Activated CD4-positive, alpha-beta T cell treated with anti-CD3 and anti-CD28 coated beads for 36 hours (primary cell): ENCODE data around the gene DNM3. TPM values are rescaled to one million over a fixed set of nuclear protein-coding genes. Genes with fewer than 3 reads are reported as not detected.
A peak's percentile ranks its signal among the peaks of the same experiment; 100 is the strongest.

Experiments used
- ATAC-seq: fragments of 200-7000 bp; cut with Tn5 transposase; one replicate; pipeline ENCODE4 v1.10.0; 2021; ENCODE audit warnings: mild to moderate bottlenecking, moderate library complexity
- CTCF ChIA-PET: fragments of 350-600 bp; sonication (Branson Sonifier 250); formaldehyde crosslinking; loops from one replicate; lab custom pipeline; 2021; ENCODE audit warnings: antibody characterized with exemption; lab: Charles Lee
- POLR2A ChIA-PET: fragments of 350-600 bp; sonication (Branson Sonifier 250); formaldehyde crosslinking; loops from one replicate; lab custom pipeline; 2021; ENCODE audit warnings: antibody characterized with exemption, inconsistent platforms; lab: Charles Lee
- DNase-seq: peaks from one replicate; pipeline ENCODE4 v3.0.0-alpha.2; 2020
- H3K27ac Mint-ChIP-seq: one replicate; pipeline ENCODE4 v1.8.0; 2021; ENCODE audit warnings: mixed read lengths
- H3K27me3 Mint-ChIP-seq: one replicate; pipeline ENCODE4 v1.8.0; 2021; ENCODE audit warnings: mixed read lengths
- H3K36me3 Mint-ChIP-seq: one replicate; pipeline ENCODE4 v1.8.0; 2021; ENCODE audit warnings: low read depth, mixed read lengths
- H3K4me1 Mint-ChIP-seq: one replicate; pipeline ENCODE4 v1.8.0; 2021; ENCODE audit warnings: mixed read lengths
- H3K4me3 Mint-ChIP-seq: one replicate; pipeline ENCODE4 v1.8.0; 2021; ENCODE audit warnings: mild to moderate bottlenecking, moderate library complexity, mixed read lengths
- H3K9me3 Mint-ChIP-seq: one replicate; pipeline ENCODE4 v1.8.0; 2021; ENCODE audit warnings: low read depth, mixed read lengths
- intact Hi-C, 2 experiments: fragments of 100-400 bp; cut with DNase I in 1 of 2; cut with micrococcal nuclease in 1 of 2; formaldehyde crosslinking; loops; one replicate each; pipeline versions ENCODE4 v1.14.2 to v1.15.1; 2022 to 2024; cut with DNase I, micrococcal nuclease
- total RNA-seq, 2 experiments: library from RNA; stranded (reverse); gene quantifications; one replicate each; pipeline ENCODE4 v1.2.3, GENCODE V29; 2021

The DNM3 gene
- total RNA-seq, 2 experiments from 2014 or later, result 1.1 to 1.4 TPM

- ChIA-PET POLR2A (no interaction called here), CTCF (no interaction called here)
- Mint-ChIP-seq H3K9me3 (no peaks in the 10 kb centered on the region), H3K27me3 (no peaks in the 10 kb centered on the region), H3K4me3 (no peak overlapping the region), H3K4me1 (peaks cover 18% of the 10 kb centered on the region), H3K27ac (no peak overlapping the region), H3K36me3 (no peaks in the 10 kb centered on the region)
- DNase-seq, result no peak
- ATAC-seq, result no peak
- intact Hi-C loops, result loop anchor here in 1 of 2 experiments (10.0 kb wide), 1 partner anchor 439 kb away; no protein-coding TSS in a partner anchor
Measured at GRCh38 chr1:172275478-172275877, 434.2 kb downstream of the DNM3 start.

GRCh38 chr1:172276120-172276818 is 435.0 kb downstream of the DNM3 start:
- no peaks in the 10 kb centered on the region for H3K9me3 Mint-ChIP-seq
- peaks cover 15% of the 10 kb centered on the region for H3K4me1 Mint-ChIP-seq
- ATAC-seq (no peak), DNase-seq (no peak)
- no peak overlapping the region for H3K4me3 Mint-ChIP-seq
- POLR2A ChIA-PET, result no interaction called here
- no peaks in the 10 kb centered on the region for H3K36me3 Mint-ChIP-seq
- intact Hi-C loops, result loop anchor here in 1 of 2 experiments (10.0 kb wide), 1 partner anchor 439 kb away; no protein-coding TSS in a partner anchor
- CTCF ChIA-PET, result interaction anchor here (1.0 kb wide), 1 partner anchor 11 kb away, joined by 3 read pairs; no protein-coding TSS in a partner anchor
- no peak overlapping the region for H3K27ac Mint-ChIP-seq
- H3K27me3 Mint-ChIP-seq, result no peaks in the 10 kb centered on the region

- H3K4me3 Mint-ChIP-seq, result no peak overlapping the region
- intact Hi-C loops, result loop anchor here in 1 of 2 experiments (10.0 kb wide), 1 partner anchor 438 kb away; no protein-coding TSS in a partner anchor
- H3K27ac Mint-ChIP-seq, result no peak overlapping the region
- peaks cover 15% of the 10 kb centered on the region for H3K4me1 Mint-ChIP-seq
- ATAC-seq (no peak), DNase-seq (no peak)
- CTCF ChIA-PET, result no interaction called here
- H3K27me3 Mint-ChIP-seq, result no peaks in the 10 kb centered on the region
- no peaks in the 10 kb centered on the region for H3K9me3 Mint-ChIP-seq
- H3K36me3 Mint-ChIP-seq, result no peaks in the 10 kb centered on the region
- POLR2A ChIA-PET, result no interaction called here
Measured at GRCh38 chr1:172277275-172277674, 436.0 kb downstream of the DNM3 start.

GRCh38 chr1:172277989-172278388 is 436.7 kb downstream of the DNM3 start:
- Mint-ChIP-seq H3K9me3 (no peaks in the 10 kb centered on the region), H3K27ac (no peak overlapping the region), H3K36me3 (no peaks in the 10 kb centered on the region), H3K4me3 (no peak overlapping the region), H3K27me3 (no peaks in the 10 kb centered on the region), H3K4me1 (peaks cover 15% of the 10 kb centered on the region)
- intact Hi-C loops, result loop anchor here in 1 of 2 experiments (10.0 kb wide), 1 partner anchor 437 kb away; no protein-coding TSS in a partner anchor
- ATAC-seq, result no peak
- ChIA-PET CTCF (interaction anchor here (0.7 kb wide), 1 partner anchor 302 kb away, joined by 3 read pairs; no protein-coding TSS in a partner anchor), POLR2A (no interaction called here)
- no peak for DNase-seq

DNA sequence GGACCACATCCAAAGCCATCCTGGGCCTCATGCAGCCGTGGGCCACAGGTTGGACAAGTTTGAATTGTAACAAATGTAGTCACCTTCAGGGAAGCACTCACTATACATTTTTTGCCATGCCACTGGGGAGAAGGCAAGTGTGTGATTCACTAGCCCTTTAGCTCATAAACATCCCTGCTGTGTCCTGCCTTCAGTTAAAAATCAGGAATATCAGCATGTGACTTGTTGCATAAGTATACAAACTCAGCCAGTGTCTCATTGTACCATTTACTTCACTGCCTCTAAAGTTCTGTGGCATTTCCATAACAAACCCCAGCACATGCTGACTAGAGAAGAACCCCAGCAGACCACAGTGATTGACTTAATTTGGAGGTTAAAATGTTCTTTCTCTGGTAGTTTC is 437.2 kb downstream of the DNM3 start:
- DNase-seq (no peak), ATAC-seq (no peak)
- CTCF ChIA-PET, result interaction anchor here (0.7 kb wide), 1 partner anchor 302 kb away, joined by 3 read pairs; no protein-coding TSS in a partner anchor
- POLR2A ChIA-PET, result no interaction called here
- H3K4me3 Mint-ChIP-seq, result no peak overlapping the region
- H3K27me3 Mint-ChIP-seq, result no peaks in the 10 kb centered on the region
- no peaks in the 10 kb centered on the region for H3K36me3 Mint-ChIP-seq
- peaks cover 13% of the 10 kb centered on the region for H3K4me1 Mint-ChIP-seq
- no peaks in the 10 kb centered on the region for H3K9me3 Mint-ChIP-seq
- H3K27ac Mint-ChIP-seq, result no peak overlapping the region
- intact Hi-C loops, result loop anchor here in 1 of 2 experiments (10.0 kb wide), 1 partner anchor 436 kb away; no protein-coding TSS in a partner anchor

DNA sequence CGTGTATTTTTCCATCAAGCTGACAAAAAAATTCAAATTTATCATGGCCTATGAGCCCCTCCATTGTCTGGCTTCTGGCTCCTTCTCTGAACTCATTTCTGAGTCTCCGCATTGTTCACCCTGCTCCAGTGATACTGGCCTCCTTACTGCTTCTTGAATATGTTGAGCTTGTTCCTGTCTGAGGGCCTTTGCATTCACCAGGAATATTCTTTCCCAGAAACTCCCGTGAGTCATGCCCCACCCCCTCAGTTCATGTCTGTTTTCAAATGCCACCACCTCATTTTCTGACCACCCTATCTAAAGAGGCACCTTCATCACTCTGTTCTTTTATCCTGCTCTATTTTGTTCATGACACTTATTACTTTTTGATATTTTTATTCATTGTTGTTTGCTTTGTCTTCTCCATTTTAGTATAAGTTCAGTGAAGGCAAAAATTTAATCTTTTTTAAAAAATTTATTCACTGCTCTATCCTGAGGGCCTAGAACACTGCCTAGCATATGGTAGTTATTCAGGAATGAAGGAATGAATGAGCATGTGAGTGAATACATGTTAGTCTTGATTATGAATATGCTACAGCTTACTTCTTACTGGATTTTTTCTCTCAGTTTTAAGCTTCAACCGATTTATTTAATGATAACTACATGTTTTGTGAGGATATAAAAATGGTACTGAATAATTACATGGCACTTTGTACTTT is 438.8 kb downstream of the DNM3 start:
- DNase-seq (no peak), ATAC-seq (no peak)
- H3K4me1 Mint-ChIP-seq, result peaks cover 3% of the 10 kb centered on the region
- H3K27me3 Mint-ChIP-seq, result no peaks in the 10 kb centered on the region
- CTCF ChIA-PET, result interaction anchor here (0.7 kb wide), 1 partner anchor 265 kb away, joined by 3 read pairs; no protein-coding TSS in a partner anchor
- POLR2A ChIA-PET, result no interaction called here
- H3K27ac Mint-ChIP-seq, result peak overlapping the region; percentile 23
- no peak overlapping the region for H3K4me3 Mint-ChIP-seq
- H3K36me3 Mint-ChIP-seq, result no peaks in the 10 kb centered on the region
- H3K9me3 Mint-ChIP-seq, result no peaks in the 10 kb centered on the region
- intact Hi-C loops, result loop anchor here in 1 of 2 experiments (10.0 kb wide), 1 partner anchor 435 kb away; no protein-coding TSS in a partner anchor

- POLR2A ChIA-PET, result no interaction called here
- intact Hi-C loops, result no loop called here
- H3K36me3 Mint-ChIP-seq, result no peaks in the 10 kb centered on the region
- no peak overlapping the region for H3K27ac Mint-ChIP-seq
- no peak overlapping the region for H3K4me3 Mint-ChIP-seq
- CTCF ChIA-PET, result interaction anchor here (0.7 kb wide), 1 partner anchor 14 kb away, joined by 3 read pairs; no protein-coding TSS in a partner anchor
- H3K4me1 Mint-ChIP-seq, result peaks cover 3% of the 10 kb centered on the region
- ATAC-seq (no peak), DNase-seq (no peak)
- H3K9me3 Mint-ChIP-seq, result no peaks in the 10 kb centered on the region
- no peaks in the 10 kb centered on the region for H3K27me3 Mint-ChIP-seq
Measured at GRCh38 chr1:172283766-172284165, 442.5 kb downstream of the DNM3 start.

DNA sequence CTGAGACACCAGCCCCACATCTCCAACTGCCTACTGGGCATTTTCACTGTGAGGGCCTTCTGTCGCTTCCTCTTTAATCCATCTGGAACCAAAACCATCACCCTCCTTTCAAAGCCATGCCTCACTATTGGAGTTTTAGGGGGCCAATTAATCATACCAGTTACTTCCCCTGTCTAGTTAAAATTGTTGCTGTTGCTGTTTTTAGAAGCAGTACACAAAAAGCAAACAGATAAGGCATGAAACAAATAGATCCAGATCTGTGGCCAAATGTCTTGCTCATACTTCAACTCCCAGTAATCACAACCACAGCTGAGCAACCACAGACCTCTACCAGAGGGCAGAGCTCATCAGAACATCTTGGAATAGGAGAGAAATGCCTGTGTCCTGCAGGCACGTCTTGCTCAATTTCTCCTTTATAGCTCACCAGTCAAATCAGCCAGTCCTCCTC is 445.4 kb downstream of the DNM3 start:
- ATAC-seq (no peak), DNase-seq (no peak)
- CTCF ChIA-PET, result no interaction called here
- POLR2A ChIA-PET, result interaction anchor here (0.7 kb wide), 1 partner anchor 24 kb away, joined by 3 read pairs; no protein-coding TSS in a partner anchor
- Mint-ChIP-seq H3K36me3 (no peaks in the 10 kb centered on the region), H3K9me3 (no peaks in the 10 kb centered on the region), H3K27me3 (no peaks in the 10 kb centered on the region), H3K27ac (no peak overlapping the region), H3K4me1 (no peaks in the 10 kb centered on the region), H3K4me3 (no peak overlapping the region)
- intact Hi-C loops, result no loop called here

- no peaks in the 10 kb centered on the region for H3K27me3 Mint-ChIP-seq
- no peak for DNase-seq
- H3K9me3 Mint-ChIP-seq, result no peaks in the 10 kb centered on the region
- no peak for ATAC-seq
- ChIA-PET CTCF (no interaction called here), POLR2A (interaction anchor here (0.7 kb wide), 1 partner anchor 23 kb away, joined by 3 read pairs; no protein-coding TSS in a partner anchor)
- H3K4me1 Mint-ChIP-seq, result no peaks in the 10 kb centered on the region
- no peak overlapping the region for H3K4me3 Mint-ChIP-seq
- H3K36me3 Mint-ChIP-seq, result no peaks in the 10 kb centered on the region
- H3K27ac Mint-ChIP-seq, result no peak overlapping the region
- intact Hi-C loops, result no loop called here
Measured at GRCh38 chr1:172287208-172287607, 445.9 kb downstream of the DNM3 start.

DNA sequence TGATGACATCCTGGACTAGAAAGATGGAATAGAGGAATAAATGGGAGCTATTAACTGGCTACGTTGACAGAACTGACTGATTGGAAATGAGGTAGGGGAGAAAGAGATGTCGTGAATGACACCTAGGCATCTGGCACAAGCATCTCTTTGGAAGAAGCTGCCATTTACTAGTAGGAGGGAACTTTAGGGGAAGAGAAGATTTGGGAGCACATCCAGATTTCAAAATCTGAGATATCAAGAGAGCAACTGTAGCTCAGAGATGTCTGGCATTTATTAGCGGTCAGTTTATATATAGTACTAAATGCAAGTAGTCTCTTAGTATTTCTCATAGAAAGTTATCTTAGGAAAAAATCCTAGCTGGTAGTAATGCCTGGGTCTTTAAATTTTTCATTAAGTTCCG is 447.3 kb downstream of the DNM3 start:
- Mint-ChIP-seq H3K4me1 (no peaks in the 10 kb centered on the region), H3K27ac (no peak overlapping the region), H3K36me3 (no peaks in the 10 kb centered on the region), H3K9me3 (no peaks in the 10 kb centered on the region), H3K4me3 (no peak overlapping the region), H3K27me3 (no peaks in the 10 kb centered on the region)
- no peak for ATAC-seq
- POLR2A ChIA-PET, result no interaction called here
- CTCF ChIA-PET, result no interaction called here
- intact Hi-C loops, result no loop called here
- no peak for DNase-seq

GRCh38 chr1:172289448-172289847 is 448.1 kb downstream of the DNM3 start:
- no peak overlapping the region for H3K4me3 Mint-ChIP-seq
- H3K27me3 Mint-ChIP-seq, result no peaks in the 10 kb centered on the region
- no peak for ATAC-seq
- intact Hi-C loops, result no loop called here
- H3K36me3 Mint-ChIP-seq, result no peaks in the 10 kb centered on the region
- no peaks in the 10 kb centered on the region for H3K4me1 Mint-ChIP-seq
- POLR2A ChIA-PET, result no interaction called here
- CTCF ChIA-PET, result no interaction called here
- no peak for DNase-seq
- no peaks in the 10 kb centered on the region for H3K9me3 Mint-ChIP-seq
- no peak overlapping the region for H3K27ac Mint-ChIP-seq
